HG02981 (cell line): ENCODE data around the gene NABP1.
A peak's percentile ranks its signal among the peaks of the same experiment; 100 is the strongest.

Source experiments
- ATAC-seq: cut with Tn5 transposase; IDR thresholded peaks from one replicate; pipeline ENCODE4 v1.9.1; 2021; ENCODE audit warnings: mild to moderate bottlenecking, moderate library complexity; ENCODE audit not compliant: unreplicated experiment

NABP1 gene

DNA sequence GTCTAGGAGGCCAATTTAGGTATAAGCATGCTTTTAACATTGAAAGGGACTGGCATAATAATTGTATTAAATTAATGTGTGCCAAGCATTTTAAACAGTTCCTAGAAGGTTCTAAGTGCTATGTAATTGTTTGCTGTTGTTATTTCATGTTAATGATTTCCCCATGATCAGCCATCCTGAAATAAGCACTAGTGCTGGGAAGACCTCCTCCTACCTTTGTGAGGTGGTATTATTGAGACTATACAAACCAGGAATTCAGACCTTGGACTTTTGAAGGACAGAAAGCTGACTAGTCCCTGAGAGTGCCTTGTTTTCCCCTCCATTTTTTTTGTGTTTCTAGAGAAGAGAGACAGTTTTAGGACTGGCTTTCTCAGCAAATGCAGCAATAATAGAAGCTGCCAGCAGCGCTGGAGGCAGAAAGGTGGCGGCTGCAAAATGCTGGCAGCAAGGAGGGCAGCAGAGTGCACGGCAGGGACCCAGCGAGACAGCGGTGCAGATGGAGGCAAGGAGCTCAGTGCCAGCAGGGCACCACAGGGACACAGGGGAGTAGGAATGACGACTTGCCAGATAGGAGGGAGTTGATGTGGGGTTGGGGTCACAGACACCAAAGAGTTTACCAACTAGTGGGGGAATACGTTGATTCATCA, 25.3 kb downstream of the NABP1 start:
- no peak for ATAC-seq

GRCh38 chr2:191705084-191705483, 27.1 kb downstream of the NABP1 start:
- no peak for ATAC-seq

DNA sequence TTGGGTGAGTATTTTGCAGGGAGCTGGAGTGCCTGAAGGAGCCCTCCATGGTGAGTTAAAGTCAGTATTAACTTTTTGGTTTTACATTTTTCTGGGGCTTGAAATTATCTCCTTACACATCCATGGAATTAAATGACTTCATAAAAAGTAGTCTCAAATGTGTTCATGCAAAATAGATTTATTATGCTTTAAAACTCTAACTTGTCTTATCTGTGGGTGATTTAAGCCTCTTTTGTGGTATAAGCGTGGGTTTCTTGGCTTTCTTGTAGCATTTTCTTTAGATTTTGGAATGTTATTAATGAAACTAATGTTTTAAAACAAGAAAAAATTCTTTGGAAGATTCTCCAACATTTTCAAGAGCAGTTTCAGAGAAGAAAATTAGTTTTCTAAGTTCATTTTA, 27.8 kb downstream of the NABP1 start:
- no peak for ATAC-seq

DNA sequence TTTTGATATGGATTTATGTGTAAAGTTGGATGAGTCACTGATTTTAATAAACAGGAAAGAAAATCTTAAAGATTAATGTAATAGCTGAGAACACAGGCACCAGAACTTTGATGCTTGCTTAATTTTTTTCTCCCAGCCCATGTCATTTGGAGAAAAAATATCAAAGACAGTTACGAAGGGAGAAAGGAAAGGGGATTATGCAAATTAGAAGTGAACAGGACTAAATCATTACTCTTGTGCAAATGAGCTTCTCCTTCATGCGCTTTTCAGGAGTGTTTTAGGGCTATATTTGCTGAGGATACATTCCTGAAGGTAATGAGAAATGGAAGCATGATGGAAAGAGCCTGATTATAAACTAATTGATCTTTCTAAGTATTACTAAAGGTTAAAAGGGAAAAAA, 28.9 kb downstream of the NABP1 start:
- no peak for ATAC-seq

DNA sequence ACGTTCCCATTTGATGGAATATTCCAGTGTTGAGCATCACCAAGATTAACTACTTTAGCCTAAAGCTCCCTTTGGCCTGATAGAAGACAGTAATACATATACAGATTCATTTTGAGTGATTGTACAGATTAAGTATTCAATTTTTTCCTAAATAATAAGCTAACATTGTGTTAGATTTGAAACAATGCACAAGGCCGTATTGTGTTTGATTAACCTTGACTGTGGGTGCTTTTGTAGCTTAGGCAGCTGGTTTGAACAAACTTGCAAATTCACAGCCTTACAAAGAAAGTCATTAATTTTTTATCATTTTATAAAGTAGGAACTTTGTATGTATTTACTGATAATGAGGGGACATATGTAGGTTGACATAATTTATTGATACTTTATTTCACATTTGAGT, 29.6 kb downstream of the NABP1 start:
- ATAC-seq = no peak

- ATAC-seq = no peak
These were observed 32.5 kb downstream of the NABP1 start for GRCh38 chr2:191710411-191710900.

GRCh38 chr2:191711621-191712020, 33.7 kb downstream of the NABP1 start:
- ATAC-seq = no peak

- no peak for ATAC-seq
These were observed 35.9 kb downstream of the NABP1 start for GRCh38 chr2:191713837-191714236.

DNA sequence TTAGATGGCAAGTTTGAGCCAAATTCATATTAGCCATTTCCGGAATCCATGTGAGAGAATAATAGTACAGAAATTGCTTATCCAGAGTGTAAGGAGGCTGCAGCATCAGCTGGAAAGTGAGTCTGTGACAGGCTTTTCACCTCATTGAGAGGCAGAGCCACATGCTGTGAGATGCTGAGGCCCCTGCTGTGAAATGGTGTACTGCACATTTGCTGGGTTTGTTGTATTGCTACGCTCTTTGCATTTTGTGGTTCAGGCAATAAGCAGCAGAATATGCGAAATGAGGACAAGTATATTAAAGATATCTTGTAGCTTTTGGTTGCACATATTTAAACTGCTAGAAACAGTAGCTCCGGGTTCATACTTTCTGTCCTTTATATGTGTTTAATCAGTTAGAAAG, 37.0 kb downstream of the NABP1 start:
- no peak for ATAC-seq

GRCh38 chr2:191715471-191715870, 37.5 kb downstream of the NABP1 start:
- no peak for ATAC-seq

- no peak for ATAC-seq
These were observed 41.3 kb downstream of the NABP1 start for GRCh38 chr2:191719261-191719660.

- no peak for ATAC-seq
These were observed 42.0 kb downstream of the NABP1 start for GRCh38 chr2:191719938-191720337.

DNA sequence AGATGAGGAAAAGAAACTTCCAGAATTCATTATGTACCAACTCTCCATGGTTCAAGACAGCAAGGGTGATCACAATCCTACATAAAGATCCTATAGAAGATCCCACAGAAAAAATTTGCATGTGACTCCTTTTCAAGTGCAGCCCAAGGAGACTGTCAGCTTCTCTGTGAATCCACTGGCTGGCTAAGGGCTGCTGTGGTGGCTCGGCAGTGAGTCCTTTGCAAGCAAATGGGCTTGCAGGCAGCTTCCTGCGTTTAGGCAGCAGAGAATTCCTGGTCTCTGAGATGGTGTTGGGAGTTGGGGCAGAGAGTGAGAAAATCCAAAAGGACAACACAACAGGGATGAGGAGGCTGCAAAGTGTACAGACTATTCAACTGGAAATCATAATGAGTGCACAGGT, 43.4 kb downstream of the NABP1 start:
- no peak for ATAC-seq

GRCh38 chr2:191724015-191724414, 46.1 kb downstream of the NABP1 start:
- ATAC-seq = peak; percentile 86

DNA sequence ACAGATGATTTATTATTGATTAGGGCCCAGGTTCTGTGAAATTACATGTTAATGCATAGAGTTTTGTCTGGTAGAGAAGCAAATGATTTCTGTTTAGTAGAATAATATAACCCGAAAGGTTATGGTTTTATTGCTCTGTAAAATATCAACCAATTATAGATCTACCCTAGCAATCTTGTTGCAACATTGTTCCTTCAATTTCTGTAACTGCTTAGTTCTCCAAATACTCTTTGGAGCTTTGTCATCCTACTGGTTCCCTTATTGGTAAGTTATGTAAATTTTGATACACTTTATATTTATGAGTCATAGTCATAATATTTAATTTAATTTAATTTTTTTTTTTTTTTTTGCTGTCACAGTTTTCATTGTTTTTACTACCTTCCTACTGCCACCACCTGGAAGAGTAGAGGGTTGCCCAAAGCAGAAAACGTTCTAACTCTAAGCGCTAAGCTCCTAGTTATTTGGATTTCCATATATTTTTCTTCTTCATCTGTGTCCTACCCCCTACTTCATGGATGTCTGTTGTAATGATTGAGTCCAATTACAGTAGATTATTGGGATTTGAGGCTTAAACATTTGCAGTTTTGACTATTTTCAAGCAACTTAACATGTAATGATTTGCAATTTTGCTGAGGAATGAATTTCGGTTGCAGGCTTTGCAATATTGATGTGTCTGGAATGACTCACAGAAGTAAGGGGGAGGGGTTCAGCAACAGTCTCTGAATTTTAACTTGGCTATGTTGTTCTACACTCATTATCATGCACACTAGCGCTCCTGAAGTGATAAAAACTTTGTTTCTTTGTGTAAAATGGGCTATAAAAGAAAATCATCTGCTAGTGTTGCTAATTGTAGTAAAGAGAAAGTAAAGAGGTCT, 51.1 kb downstream of the NABP1 start:
- no peak for ATAC-seq

DNA sequence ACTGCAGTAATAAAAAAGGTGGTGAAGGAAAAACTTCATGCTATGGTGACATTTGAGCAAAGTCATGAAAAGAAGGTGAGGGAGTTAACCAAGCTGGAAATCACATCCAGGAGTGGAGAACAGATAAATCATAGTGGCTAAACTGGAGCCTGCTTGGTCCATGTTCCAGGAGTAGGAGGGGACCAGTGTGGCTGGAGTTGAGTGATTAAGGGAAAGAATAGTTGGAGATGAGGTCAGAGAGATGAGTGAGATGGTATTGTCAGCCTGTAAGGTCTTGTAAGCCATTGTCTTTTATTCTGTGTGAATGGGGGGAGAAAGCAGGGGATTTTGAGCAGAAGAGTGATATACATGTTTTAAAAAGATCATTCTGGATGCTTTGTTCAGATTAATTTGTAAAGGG, 52.3 kb downstream of the NABP1 start:
- no peak for ATAC-seq
